GM12873 (cell line): ENCODE results near the gene CLPSL2.

ENCODE experiments used
- TF ChIP-seq, protein P1 (sequence below): IDR thresholded peaks from 2 replicates; pipeline ENCODE4 v1.5.1; 2012; ENCODE audit warnings: low read depth, mild to moderate bottlenecking, moderate library complexity, low read length, control low read depth; ENCODE audit not compliant: insufficient read depth; ENCODE audit errors: missing control alignments

The CLPSL2 gene

DNA sequence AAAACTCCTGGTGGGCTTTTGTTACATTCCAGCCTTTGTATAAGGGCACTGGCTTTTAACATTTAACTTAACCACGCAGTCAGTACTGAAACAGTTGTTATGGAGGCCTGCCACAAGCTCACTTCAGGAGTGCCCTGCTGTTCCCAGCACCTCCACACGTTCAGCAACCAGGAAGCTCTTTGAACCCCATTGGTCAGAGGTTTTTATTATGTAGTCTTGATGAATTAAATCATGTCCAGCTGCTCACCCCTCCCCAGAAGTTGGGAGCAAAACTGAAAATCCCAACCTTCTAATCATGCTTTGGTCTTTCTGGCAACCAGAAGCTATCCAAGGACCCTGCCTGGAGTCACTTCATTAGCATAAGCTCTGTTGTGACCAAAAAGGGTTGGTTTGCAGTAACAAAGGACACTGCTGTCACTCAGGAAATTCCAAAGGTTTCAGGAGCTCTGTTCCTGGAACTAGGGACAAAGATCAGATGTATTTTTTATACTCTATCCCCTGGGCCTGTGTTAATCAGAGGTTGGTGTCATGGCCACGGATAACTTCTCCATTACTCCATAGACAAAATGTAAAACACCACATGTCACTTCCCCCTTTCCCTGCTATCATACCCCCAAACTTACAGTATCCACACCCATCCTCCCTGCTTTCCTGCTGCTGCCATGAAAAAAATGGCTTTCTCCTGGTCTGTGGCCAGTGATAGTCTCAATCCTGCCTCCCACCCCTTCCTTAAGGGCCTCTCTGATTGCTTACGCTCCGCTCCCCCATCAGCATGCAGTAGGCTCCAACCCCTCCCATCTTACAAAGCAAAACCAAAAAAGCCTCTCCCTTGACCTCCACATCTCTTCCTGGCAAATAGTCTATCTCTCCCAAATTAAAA is 36.5 kb upstream of the CLPSL2 start:
- TF ChIP-seq, protein P1, sequence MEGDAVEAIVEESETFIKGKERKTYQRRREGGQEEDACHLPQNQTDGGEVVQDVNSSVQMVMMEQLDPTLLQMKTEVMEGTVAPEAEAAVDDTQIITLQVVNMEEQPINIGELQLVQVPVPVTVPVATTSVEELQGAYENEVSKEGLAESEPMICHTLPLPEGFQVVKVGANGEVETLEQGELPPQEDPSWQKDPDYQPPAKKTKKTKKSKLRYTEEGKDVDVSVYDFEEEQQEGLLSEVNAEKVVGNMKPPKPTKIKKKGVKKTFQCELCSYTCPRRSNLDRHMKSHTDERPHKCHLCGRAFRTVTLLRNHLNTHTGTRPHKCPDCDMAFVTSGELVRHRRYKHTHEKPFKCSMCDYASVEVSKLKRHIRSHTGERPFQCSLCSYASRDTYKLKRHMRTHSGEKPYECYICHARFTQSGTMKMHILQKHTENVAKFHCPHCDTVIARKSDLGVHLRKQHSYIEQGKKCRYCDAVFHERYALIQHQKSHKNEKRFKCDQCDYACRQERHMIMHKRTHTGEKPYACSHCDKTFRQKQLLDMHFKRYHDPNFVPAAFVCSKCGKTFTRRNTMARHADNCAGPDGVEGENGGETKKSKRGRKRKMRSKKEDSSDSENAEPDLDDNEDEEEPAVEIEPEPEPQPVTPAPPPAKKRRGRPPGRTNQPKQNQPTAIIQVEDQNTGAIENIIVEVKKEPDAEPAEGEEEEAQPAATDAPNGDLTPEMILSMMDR, result no peak

DNA sequence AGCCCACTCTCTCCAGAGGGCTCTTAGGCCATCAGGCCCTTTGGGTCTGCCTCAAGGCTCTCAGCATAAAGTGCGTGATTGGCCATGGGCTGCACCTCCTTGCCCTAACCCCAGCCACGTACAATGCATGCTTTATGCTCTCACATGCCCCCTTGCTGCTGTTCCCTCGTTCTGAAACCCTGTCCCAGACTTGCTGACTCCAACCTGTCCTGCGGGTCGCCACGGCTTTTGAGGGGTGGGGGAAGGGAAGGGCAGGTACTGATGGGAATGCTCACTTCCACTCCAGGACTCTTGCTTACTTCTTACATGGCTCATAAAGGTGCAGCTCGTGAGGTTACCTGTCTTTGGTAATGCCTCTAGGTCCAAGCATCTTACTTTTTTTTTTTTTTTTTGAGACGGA is 33.6 kb upstream of the CLPSL2 start:
- TF ChIP-seq, protein P1, result no peak

DNA sequence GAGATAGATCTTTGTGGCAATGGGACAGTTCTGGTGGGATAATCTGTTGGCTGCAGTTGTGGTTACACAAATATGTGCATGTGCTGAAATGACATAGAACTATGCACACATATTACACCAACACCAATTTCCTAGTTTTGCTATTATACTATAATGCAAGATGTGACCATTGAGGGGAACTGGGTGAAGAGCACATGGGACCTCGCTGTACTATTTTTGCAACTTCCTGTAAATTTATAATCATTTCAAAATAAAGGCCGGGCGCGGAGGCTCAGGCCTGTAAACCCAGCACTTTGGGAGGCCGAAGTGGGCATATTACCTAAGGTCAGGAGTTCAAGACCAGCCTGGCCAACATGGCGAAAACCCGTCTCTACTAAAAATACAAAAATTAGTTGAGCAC is 30.9 kb upstream of the CLPSL2 start:
- TF ChIP-seq, protein P1, result no peak

DNA sequence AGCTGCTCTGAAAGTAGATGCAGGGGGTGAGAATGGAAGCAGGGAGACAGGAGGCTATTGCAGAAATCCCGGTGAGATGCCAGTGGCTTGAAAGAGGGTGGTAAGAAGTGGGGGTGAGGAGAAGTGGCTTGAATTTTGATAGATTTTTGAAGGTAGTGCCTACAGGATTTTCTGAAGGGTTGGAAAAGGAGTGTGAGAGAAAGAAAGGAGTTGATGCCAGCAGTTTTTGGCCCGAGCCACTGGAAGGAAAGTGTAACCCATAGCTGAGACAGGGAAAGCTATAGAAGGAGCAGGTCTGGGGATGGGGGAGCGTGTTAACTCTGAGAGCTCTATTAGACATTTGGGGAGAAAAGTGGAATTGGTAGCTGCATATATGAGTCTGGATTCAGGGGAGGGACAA is 29.9 kb upstream of the CLPSL2 start:
- TF ChIP-seq, protein P1, result no peak

DNA sequence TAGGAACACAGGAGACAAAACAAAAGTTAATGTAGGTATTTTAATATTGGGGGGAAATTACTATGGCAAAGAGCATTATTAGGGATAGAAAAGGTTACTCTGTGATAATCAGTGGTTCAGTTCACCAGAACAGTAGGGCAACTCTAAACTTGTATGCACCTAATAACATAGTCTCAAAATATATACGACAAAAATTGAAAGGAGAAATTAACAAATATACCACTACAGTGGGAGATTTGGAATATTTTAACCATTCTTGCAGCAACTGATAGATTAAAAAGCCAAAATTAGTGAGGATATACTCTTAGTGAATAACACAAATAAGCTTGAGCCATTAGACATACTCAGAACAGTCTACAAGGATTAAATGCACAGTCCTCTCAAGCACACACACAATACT is 28.5 kb upstream of the CLPSL2 start:
- TF ChIP-seq, protein P1, result no peak

DNA sequence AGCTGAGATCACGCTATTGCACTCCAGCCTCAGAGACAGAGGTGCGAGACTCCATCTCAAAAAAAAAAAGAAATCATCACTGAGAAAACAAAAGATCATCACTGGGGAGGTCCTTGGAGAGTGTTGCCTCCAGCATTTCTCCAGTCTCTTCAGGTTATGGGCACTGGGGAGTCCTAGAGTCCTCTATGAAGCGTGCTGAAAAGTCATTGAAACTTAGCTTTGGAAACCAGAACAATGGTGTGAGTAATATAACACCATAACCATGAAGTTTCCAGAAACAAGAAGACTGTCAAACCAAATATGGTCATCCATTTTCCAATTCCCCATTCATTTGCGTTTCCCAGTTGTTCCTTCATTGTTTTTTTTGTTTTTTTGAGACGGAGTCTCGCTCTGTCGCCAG is 25.8 kb upstream of the CLPSL2 start:
- TF ChIP-seq, protein P1, result no peak

DNA sequence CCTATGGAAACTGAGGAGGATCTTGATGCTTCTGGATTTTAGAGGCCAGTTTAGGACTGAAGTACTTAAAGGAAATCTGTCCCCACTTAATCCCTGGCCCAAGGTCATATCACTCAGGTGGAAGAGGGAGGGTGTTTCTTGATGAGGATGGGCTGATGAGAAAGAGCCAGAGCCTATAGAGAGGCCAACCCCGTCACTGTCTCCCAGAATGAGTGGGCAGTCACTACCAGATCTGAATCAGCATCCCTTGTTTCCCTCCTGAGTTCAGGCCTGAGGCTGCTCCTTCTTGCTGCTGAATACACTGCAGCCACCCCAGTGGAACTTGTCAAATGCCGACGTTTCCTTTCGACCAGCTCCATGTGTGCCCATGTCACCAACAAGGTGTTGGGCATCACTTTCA is 24.8 kb upstream of the CLPSL2 start:
- TF ChIP-seq, protein P1, result no peak
